Neural cell (in vitro differentiated cells): ENCODE data around the gene LRCH1. TPM values are rescaled to one million over a fixed set of nuclear protein-coding genes. Genes with fewer than 3 reads are reported as not detected.

Experiments
- H2AFZ ChIP-seq: fragments of 200-600, 300-800 bp; sonication (generic), shearing (Covaris generic); 2 replicates; pipeline ENCODE4 v1.6.0; 2014; ENCODE audit warnings: low read depth, mild to moderate bottlenecking, antibody characterized with exemption, low read length, moderate library complexity
- H3F3A ChIP-seq: fragments of 200-600 bp; shearing (Covaris generic); 2 replicates; pipeline ENCODE4 v1.6.1; 2016; ENCODE audit warnings: mild to moderate bottlenecking, moderate library complexity, mixed read lengths, antibody characterized with exemption, low read length; ENCODE audit not compliant: insufficient read depth, poor library complexity, severe bottlenecking
- H3K27ac ChIP-seq: fragments of 200-600, 300-800 bp; sonication (generic), shearing (Covaris generic); 2 replicates; pipeline ENCODE4 v1.5.1; 2014; ENCODE audit warnings: mild to moderate bottlenecking, low read length, moderate library complexity
- H3K27me3 ChIP-seq: fragments of 300-800, 200-600 bp; sonication (generic), shearing (Covaris generic); 2 replicates; pipeline ENCODE4 v1.6.0; 2014; ENCODE audit warnings: mild to moderate bottlenecking, low read depth, low read length, moderate library complexity; ENCODE audit not compliant: insufficient read depth
- H3K36me3 ChIP-seq: fragments of 300-800, 200-600 bp; sonication (generic), shearing (Covaris generic); 2 replicates; pipeline ENCODE4 v1.5.1; 2014; ENCODE audit warnings: mild to moderate bottlenecking, antibody characterized with exemption, low read length, moderate library complexity; ENCODE audit not compliant: insufficient read depth
- H3K4me2 ChIP-seq: fragments of 300-800, 200-600 bp; sonication (generic), shearing (Covaris generic); 2 replicates; pipeline ENCODE4 v1.6.0; 2014; ENCODE audit warnings: mild to moderate bottlenecking, low read length
- H3K4me3 ChIP-seq: fragments of 300-800, 200-600 bp; sonication (generic), shearing (Covaris generic); 2 replicates; pipeline ENCODE4 v1.5.1; 2014; ENCODE audit warnings: mild to moderate bottlenecking, low read length, moderate library complexity
- H3K79me2 ChIP-seq: fragments of 200-600 bp; shearing (Covaris generic); replicated peaks from 2 replicates; pipeline ENCODE4 v1.6.0; 2014; ENCODE audit warnings: mild to moderate bottlenecking, low read length, moderate library complexity; ENCODE audit not compliant: insufficient read depth
- H3K9ac ChIP-seq: fragments of 300-800, 200-600 bp; sonication (generic), shearing (Covaris generic); 2 replicates; pipeline ENCODE4 v1.6.1; 2016; ENCODE audit warnings: mild to moderate bottlenecking, low read length, mixed read lengths
- H3K9me2 ChIP-seq: fragments of 200-600 bp; shearing (Covaris generic); 2 replicates; pipeline ENCODE4 v1.6.1; 2016; ENCODE audit warnings: mild to moderate bottlenecking, low read length, mixed read lengths; ENCODE audit not compliant: insufficient read depth
- H3K9me3 ChIP-seq: fragments of 200-600, 300-800 bp; sonication (generic), shearing (Covaris generic); 2 replicates; pipeline ENCODE4 v1.6.1; 2016; ENCODE audit warnings: mild to moderate bottlenecking, mixed run types, low read length, moderate library complexity, mixed read lengths
- H4K20me1 ChIP-seq: fragments of 200-600 bp; shearing (Covaris generic); 2 replicates; pipeline ENCODE4 v1.6.1; 2016; ENCODE audit warnings: mild to moderate bottlenecking, mixed run types; ENCODE audit not compliant: insufficient read depth
- EP300 ChIP-seq: fragments of 450-650 bp; conservative IDR thresholded peaks from 2 replicates; pipeline ENCODE4 v1.6.1; 2014; ENCODE audit warnings: antibody characterized with exemption, mild to moderate bottlenecking, moderate library complexity; ENCODE audit not compliant: poor library complexity, severe bottlenecking
- EZH2 ChIP-seq: fragments of 200-600, 300-800 bp; shearing (Covaris generic), sonication (generic); IDR thresholded peaks from 2 replicates; pipeline ENCODE4 v1.6.1; 2014; ENCODE audit warnings: antibody characterized with exemption, low read length, borderline replicate concordance, mild to moderate bottlenecking; ENCODE audit not compliant: insufficient read depth, poor library complexity, severe bottlenecking
- MXI1 ChIP-seq: fragments of 450-650 bp; conservative IDR thresholded peaks from 2 replicates; pipeline ENCODE4 v1.6.1; 2014; ENCODE audit warnings: antibody characterized with exemption, mild to moderate bottlenecking; ENCODE audit not compliant: poor library complexity, severe bottlenecking
- POLR2AphosphoS5 ChIP-seq: IDR thresholded peaks from 2 replicates; pipeline ENCODE4 v1.6.1; 2012
- RAD21 ChIP-seq: fragments of 450-650 bp; conservative IDR thresholded peaks from 2 replicates; pipeline ENCODE4 v1.6.1; 2014; ENCODE audit warnings: antibody characterized with exemption, mild to moderate bottlenecking, moderate library complexity
- SMC3 ChIP-seq: fragments of 450-650 bp; conservative IDR thresholded peaks from 2 replicates; pipeline ENCODE4 v1.6.1; 2014; ENCODE audit warnings: antibody characterized with exemption, mild to moderate bottlenecking, moderate library complexity; ENCODE audit not compliant: poor library complexity
- TAF1 ChIP-seq: IDR thresholded peaks from 2 replicates; pipeline ENCODE4 v1.6.1; 2012; ENCODE audit warnings: low read depth
- polyA plus RNA-seq: library from polyadenylated mRNA; depleted of rRNA; stranded (reverse); fragments of >200 nt; gene quantifications from 2 replicates; pipeline ENCODE4 v1.2.3, GENCODE V29; 2014
- TF ChIP-seq, protein P1 (sequence below): fragments of 450-650 bp; IDR thresholded peaks from 2 replicates; pipeline ENCODE4 v1.5.1; 2014; ENCODE audit warnings: antibody characterized with exemption, mild to moderate bottlenecking, moderate library complexity; ENCODE audit not compliant: poor library complexity, severe bottlenecking
- TF ChIP-seq, protein P2 (sequence below): IDR thresholded peaks from 2 replicates; pipeline ENCODE4 v1.6.1; 2012; ENCODE audit warnings: borderline replicate concordance

The LRCH1 gene
- polyA plus RNA-seq, 1 donor from 2014 or later, result 15.4 TPM

DNA sequence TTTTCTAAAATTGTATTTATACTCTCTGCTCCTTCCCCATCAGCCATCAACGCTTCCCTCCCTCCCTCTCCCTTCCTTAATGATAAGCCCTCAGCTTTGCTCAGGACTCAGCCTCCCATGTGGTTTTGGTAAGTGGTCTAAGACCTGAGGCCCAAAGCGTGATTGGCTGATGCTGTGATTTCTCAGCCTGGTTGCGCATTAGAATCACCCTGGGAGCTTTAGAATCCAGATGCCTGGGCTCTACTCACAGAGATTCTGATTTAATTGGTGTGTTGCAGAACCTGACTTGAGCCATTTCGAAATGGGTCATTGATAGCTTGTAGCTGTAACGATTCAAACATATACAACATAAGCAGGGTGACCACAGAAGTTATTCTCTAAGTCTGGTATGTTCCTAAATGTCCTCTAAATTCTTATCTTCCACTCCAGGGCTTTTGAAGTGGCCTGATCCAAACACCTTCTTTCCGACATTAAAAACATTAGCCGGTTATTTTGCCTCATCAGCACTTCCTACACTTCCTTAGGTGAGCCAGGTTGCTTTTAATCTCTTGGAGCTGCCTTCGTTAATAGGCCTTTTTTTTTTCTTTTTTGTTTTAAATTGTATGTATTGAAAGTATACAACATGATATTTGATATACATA is 60.6 kb downstream of the LRCH1 start:
- no peaks in the 10 kb centered on the region for H3K36me3 ChIP-seq
- no peaks in the 10 kb centered on the region for H3K27me3 ChIP-seq
- no peak overlapping the region for H3K9ac ChIP-seq
- H3F3A ChIP-seq, result no peaks in the 10 kb centered on the region
- H3K9me3 ChIP-seq, result no peaks in the 10 kb centered on the region
- H3K4me2 ChIP-seq, result no peak overlapping the region
- no peak overlapping the region for H2AFZ ChIP-seq
- no peaks in the 10 kb centered on the region for H4K20me1 ChIP-seq
- no peak overlapping the region for H3K4me3 ChIP-seq
- H3K79me2 ChIP-seq, result peaks cover 10% of the 10 kb centered on the region
- no peaks in the 10 kb centered on the region for H3K9me2 ChIP-seq
- no peak overlapping the region for H3K27ac ChIP-seq
- TF ChIP-seq EP300, result no peak
- TF ChIP-seq, protein P1, sequence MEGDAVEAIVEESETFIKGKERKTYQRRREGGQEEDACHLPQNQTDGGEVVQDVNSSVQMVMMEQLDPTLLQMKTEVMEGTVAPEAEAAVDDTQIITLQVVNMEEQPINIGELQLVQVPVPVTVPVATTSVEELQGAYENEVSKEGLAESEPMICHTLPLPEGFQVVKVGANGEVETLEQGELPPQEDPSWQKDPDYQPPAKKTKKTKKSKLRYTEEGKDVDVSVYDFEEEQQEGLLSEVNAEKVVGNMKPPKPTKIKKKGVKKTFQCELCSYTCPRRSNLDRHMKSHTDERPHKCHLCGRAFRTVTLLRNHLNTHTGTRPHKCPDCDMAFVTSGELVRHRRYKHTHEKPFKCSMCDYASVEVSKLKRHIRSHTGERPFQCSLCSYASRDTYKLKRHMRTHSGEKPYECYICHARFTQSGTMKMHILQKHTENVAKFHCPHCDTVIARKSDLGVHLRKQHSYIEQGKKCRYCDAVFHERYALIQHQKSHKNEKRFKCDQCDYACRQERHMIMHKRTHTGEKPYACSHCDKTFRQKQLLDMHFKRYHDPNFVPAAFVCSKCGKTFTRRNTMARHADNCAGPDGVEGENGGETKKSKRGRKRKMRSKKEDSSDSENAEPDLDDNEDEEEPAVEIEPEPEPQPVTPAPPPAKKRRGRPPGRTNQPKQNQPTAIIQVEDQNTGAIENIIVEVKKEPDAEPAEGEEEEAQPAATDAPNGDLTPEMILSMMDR, result no peak
- no peak for TF ChIP-seq RAD21
- TF ChIP-seq MXI1, result no peak
- TF ChIP-seq, protein P2, sequence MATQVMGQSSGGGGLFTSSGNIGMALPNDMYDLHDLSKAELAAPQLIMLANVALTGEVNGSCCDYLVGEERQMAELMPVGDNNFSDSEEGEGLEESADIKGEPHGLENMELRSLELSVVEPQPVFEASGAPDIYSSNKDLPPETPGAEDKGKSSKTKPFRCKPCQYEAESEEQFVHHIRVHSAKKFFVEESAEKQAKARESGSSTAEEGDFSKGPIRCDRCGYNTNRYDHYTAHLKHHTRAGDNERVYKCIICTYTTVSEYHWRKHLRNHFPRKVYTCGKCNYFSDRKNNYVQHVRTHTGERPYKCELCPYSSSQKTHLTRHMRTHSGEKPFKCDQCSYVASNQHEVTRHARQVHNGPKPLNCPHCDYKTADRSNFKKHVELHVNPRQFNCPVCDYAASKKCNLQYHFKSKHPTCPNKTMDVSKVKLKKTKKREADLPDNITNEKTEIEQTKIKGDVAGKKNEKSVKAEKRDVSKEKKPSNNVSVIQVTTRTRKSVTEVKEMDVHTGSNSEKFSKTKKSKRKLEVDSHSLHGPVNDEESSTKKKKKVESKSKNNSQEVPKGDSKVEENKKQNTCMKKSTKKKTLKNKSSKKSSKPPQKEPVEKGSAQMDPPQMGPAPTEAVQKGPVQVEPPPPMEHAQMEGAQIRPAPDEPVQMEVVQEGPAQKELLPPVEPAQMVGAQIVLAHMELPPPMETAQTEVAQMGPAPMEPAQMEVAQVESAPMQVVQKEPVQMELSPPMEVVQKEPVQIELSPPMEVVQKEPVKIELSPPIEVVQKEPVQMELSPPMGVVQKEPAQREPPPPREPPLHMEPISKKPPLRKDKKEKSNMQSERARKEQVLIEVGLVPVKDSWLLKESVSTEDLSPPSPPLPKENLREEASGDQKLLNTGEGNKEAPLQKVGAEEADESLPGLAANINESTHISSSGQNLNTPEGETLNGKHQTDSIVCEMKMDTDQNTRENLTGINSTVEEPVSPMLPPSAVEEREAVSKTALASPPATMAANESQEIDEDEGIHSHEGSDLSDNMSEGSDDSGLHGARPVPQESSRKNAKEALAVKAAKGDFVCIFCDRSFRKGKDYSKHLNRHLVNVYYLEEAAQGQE, result no peak
- no peak for TF ChIP-seq EZH2
- no peak for TF ChIP-seq POLR2AphosphoS5
- no peak for TF ChIP-seq SMC3
- TF ChIP-seq TAF1, result no peak

DNA sequence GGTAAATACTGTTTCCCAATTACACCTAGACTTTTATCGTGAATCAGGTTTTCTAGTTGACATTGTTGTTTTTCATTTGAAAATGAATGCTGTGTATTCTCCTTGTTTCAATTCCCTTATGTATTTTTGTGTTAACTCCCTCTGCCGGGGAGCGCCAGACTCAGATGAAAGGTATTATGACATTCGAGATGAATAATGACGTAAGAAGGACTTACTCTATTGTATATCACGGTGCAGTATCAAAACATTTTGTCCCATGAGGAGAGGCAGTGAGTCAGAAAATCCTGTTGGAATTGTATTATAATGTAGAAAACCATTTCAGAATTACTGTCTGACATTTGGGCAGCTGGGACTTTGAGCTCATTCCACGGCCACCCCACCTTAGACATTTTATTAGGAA is 61.6 kb downstream of the LRCH1 start:
- Histone ChIP-seq H3K9ac (no peak overlapping the region), H3K4me3 (no peak overlapping the region), H3K27me3 (no peaks in the 10 kb centered on the region), H2AFZ (no peak overlapping the region), H3K9me3 (no peaks in the 10 kb centered on the region), H3K27ac (no peak overlapping the region), H3F3A (no peaks in the 10 kb centered on the region), H4K20me1 (no peaks in the 10 kb centered on the region), H3K9me2 (no peaks in the 10 kb centered on the region), H3K36me3 (no peaks in the 10 kb centered on the region), H3K79me2 (peaks cover 9% of the 10 kb centered on the region), H3K4me2 (no peak overlapping the region)
- TF ChIP-seq, protein P2, result no peak
- TF ChIP-seq SMC3 (no peak), MXI1 (no peak), POLR2AphosphoS5 (peak; percentile 59), EP300 (peak; percentile 29), RAD21 (no peak), TAF1 (no peak), EZH2 (no peak)
- TF ChIP-seq, protein P1, result peak; percentile 25
